Omental fat pad (tissue), 4 donors: ENCODE results near the gene ATXN7L2. TPM values are rescaled to one million over a fixed set of nuclear protein-coding genes. Genes with fewer than 3 reads are reported as not detected.
"Not testable (repeated sequence)": the region's sequence is repeated elsewhere in the genome, so short reads cannot be mapped to it uniquely, and the experiment has no call there.

Experiments used
- ATAC-seq: fragments of 150-250 bp; one replicate; pipeline ENCODE4 v1.9.1; 2016; ENCODE audit warnings: mild to moderate bottlenecking, moderate library complexity; ENCODE audit not compliant: low FRiP score
- DNase-seq: peaks from one replicate; pipeline ENCODE4 v3.0.0-alpha.2; 2019; ENCODE audit warnings: low spot score
- total RNA-seq, 4 donors: library from RNA; depleted of rRNA; stranded (reverse); fragments of >200 nt; gene quantifications; one replicate each; pipeline ENCODE4 v1.1.0, GENCODE V29; 2016
- TF ChIP-seq, protein P1 (sequence below), 3 donors: fragments of 450-650 bp; IDR thresholded peaks; one replicate each; pipeline ENCODE4 v1.5.1; 2016 to 2017; ENCODE audit warnings: antibody characterized with exemption in 3 of 3, mild to moderate bottlenecking in 3 of 3, moderate library complexity in 2 of 3

ATXN7L2 gene
- total RNA-seq, 4 donors from 2014 or later: 3.5 to 5.3 (median 4.7) TPM

DNA sequence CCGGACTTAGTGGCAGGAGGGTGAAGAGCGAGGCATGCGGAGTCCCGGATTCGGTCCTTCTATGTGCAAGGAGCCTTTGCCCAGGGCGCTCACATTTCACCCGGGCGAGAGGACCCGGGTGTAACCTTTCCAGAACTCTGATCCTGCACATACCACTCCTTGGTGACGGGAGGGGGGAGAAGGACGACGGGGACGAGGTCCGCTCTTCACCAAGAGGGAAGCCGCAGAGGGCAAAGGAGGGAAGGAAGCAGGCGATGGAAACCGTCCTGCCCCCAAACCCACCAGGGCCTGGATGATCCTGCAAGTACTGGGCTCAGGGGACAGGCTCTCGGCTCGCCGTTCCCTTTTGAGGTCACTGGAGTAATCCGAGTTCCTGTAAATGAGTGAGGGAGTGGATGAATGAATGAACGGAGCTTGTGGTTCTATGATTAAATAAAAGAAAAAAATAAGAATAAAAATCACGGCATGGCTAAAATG lies 16.4 kb upstream of the ATXN7L2 start:
- TF ChIP-seq, protein P1, sequence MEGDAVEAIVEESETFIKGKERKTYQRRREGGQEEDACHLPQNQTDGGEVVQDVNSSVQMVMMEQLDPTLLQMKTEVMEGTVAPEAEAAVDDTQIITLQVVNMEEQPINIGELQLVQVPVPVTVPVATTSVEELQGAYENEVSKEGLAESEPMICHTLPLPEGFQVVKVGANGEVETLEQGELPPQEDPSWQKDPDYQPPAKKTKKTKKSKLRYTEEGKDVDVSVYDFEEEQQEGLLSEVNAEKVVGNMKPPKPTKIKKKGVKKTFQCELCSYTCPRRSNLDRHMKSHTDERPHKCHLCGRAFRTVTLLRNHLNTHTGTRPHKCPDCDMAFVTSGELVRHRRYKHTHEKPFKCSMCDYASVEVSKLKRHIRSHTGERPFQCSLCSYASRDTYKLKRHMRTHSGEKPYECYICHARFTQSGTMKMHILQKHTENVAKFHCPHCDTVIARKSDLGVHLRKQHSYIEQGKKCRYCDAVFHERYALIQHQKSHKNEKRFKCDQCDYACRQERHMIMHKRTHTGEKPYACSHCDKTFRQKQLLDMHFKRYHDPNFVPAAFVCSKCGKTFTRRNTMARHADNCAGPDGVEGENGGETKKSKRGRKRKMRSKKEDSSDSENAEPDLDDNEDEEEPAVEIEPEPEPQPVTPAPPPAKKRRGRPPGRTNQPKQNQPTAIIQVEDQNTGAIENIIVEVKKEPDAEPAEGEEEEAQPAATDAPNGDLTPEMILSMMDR (IDR thresholded peaks at IDR 0.05): no peak
- ATAC-seq (no peak), DNase-seq (no peak)

DNA sequence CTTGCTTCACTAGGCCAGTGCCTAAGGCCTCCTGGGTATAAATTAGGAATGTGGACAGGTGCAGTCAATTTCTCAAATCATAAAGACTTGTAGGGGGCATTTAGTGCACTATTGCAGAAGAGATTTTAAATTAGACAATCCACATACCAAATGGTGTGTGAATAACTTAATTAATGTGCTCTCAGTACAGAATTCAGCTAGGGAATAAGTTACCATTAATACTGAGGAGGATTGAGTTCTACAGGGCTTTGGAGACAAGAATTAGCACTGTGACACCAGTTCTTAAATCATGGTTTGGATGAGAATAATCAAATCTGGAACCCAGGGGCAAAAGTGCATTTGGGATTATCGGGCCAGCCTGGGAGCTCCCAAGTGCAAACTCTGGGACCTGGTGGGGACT lies 15.6 kb upstream of the ATXN7L2 start:
- no peak for ATAC-seq
- no peak for DNase-seq
- TF ChIP-seq, protein P1 (IDR thresholded peaks at IDR 0.05): no peak

DNA sequence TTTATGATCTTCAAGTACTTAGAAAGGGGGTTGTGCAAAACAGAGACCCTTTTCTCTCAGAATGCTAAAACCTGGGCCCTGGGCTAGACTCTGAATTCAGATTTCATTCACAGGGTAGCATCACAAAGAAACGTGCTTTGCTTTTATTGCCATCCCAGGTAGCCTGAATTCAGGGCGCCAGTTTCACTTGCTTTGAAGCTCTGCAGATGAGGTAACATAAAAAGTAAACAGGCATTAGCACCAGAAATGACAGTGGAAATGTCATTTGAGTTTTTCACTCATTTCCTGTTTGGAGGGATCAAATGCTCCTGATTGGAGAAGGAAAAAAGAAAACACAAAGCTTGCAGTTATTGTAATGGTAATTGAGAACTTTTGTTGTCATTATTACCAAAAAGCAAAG lies 14.8 kb upstream of the ATXN7L2 start:
- TF ChIP-seq, protein P1 (IDR thresholded peaks at IDR 0.05): no peak
- no peak for DNase-seq
- no peak for ATAC-seq

DNA sequence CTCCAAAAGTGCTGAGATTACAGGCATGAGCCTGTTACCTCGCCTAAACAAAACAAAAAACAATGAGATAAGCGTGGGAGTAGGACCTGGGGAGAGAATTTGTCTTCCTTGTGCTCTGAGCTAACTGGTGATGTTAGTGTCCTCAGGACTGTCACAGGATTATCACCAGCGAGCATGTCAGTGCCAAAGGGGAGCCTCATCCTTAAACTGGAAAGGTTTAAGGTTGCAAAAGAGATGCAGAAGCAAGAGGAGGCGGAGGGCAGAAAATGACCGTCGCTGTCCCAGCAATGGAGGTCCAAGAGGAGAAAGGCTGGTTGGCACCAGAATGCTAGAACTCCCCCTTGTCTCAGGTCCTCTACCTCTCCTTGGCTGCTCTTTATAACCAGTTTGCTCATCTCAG lies 13.5 kb upstream of the ATXN7L2 start:
- no peak for DNase-seq
- no peak for ATAC-seq
- TF ChIP-seq, protein P1 (IDR thresholded peaks at IDR 0.05): no peak

DNA sequence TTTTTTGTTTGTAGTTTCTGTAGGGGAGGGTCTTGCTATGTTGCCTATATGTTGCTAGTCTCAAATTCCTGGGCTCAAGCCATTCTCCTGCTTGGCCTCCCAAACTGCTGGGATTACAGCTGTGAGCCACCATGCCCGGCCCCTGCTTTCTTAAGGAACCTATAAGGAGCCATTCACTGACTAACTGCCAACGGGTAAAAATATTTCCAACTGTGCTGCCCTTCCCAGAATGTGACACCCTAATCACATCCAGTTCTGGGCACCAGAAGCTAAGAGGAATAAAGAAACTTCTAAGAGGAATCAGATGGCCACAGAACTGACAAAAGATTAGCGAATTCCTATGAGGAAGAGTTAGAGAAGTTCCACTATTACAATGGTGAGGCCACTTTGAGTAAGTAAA lies 10.9 kb upstream of the ATXN7L2 start:
- ATAC-seq (no peak), DNase-seq (no peak)
- TF ChIP-seq, protein P1 (IDR thresholded peaks at IDR 0.05): no peak

DNA sequence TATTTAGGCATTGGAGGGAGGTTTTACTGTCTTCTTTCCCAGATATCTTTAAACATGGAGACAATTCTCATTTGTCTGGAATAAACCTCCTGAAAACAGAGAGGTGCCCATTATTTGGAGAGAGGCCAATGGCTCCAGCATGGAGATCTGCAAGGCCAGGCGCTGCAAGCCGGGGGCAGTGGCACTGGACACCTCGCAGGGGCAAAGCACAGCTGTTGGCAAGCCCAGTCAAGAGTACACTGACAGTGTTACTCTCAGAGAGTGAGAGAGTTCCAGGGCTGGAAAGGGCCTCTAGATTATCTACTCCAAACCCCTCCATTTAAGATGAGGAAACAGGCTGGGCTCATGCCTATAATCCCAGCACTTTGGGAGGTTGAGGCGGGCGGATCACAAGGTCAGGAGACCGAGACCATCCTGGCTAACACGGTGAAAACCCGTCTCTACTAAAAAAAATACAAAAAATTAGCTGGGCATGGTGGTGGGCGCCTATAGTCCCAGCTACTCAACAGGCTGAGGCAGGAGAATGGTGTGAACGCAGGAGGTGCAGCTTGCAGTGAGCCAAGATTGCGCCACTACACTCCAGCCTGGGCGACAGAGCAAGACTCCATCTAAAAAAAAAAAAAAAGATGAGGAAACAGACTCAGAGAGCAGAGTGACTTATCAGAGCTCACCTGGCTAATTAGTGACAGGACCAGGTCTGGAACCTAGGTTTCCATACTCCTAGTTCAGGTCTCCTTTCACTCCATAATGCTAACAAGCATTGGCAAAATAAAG lies 10.2 kb upstream of the ATXN7L2 start:
- not testable (repeated sequence) for ATAC-seq

DNA sequence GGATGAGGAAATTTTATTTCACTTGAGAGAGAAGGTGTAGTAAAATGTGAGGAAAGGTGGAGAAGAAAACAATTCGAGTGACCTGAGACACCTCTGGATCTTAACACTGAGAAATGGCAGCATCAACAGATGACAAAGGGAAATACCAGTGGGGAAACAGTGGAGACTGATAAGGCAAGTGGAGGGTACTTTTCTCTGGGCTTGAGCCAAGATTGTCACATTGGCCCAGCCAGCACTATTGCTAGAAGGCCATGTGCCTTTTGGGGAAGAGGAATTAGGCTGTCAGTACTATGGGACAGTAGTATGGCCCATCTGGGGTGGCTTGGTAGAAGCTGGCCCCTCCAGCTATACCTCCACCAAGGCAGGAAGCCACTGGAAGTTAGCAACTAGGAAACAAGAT lies 9.0 kb upstream of the ATXN7L2 start:
- no peak for ATAC-seq
- TF ChIP-seq, protein P1 (IDR thresholded peaks at IDR 0.05): no peak
- no peak for DNase-seq

More for the DNA sequence above, 10.2 kb upstream of the ATXN7L2 start:
- DNase-seq: not testable (repeated sequence)
